Stomach (tissue), 19 donors: ENCODE measurements around the gene ARHGEF5. TPM values are rescaled to one million over a fixed set of nuclear protein-coding genes. Genes with fewer than 3 reads are reported as not detected.
"Not testable (repeated sequence)": the region's sequence is repeated elsewhere in the genome, so short reads cannot be mapped to it uniquely, and the experiment has no call there.

ENCODE experiments used
- DNase-seq, 2 donors: peaks; one replicate each; pipeline versions ENCODE4 v3.0.0 to v3.0.0-alpha.2; 2013 to 2019
- H3K27ac ChIP-seq, 5 donors: fragments of 200-600 bp in 4 of 5; sonication (generic) in 4 of 5; one replicate each; pipeline ENCODE4 v1.5.1; 2013 to 2019; ENCODE audit warnings: mild to moderate bottlenecking in 1 of 5, moderate library complexity in 1 of 5
- H3K27me3 ChIP-seq, 3 donors: fragments of 200-600 bp; sonication (generic); one replicate each; pipeline ENCODE4 v1.5.1; 2017 to 2019; ENCODE audit warnings: mixed run types in 1 of 3
- H3K36me3 ChIP-seq, 4 donors: fragments of 200-600 bp; sonication (generic); 1 replicate in 3 of 4; 2 replicates in 1 of 4; pipeline ENCODE4 v1.5.1; 2016 to 2019
- H3K4me1 ChIP-seq, 4 donors: fragments of 200-600 bp; sonication (generic); one replicate each; pipeline ENCODE4 v1.5.1; 2016 to 2019
- H3K4me3 ChIP-seq, 4 donors: fragments of 200-600 bp; sonication (generic) in 3 of 4; one replicate each; pipeline ENCODE4 v1.5.1; 2016 to 2019; ENCODE audit warnings: mild to moderate bottlenecking in 1 of 4
- H3K9me3 ChIP-seq, 4 donors: fragments of 200-600 bp; sonication (generic); one replicate each; pipeline ENCODE4 v1.5.1; 2016 to 2019
- WGBS, 5 donors: extraction: QIAGEN DNeasy Blood & Tissue Kit in 3 of 5; methylation state at CpG; one replicate each; pipeline versions ENCODE4 v1.1.5 to v1.1.7; 2013 to 2018; 5-methylcytosine and 5-hydroxymethylcytosine counted together
- intact Hi-C: fragments of 100-400 bp; cut with DNase I; formaldehyde crosslinking; loops from one replicate; pipeline ENCODE4 v1.15.1; 2023; ENCODE audit warnings: low total_unique reads
- long read RNA-seq, 10 donors: transcript quantifications; one replicate each; lab custom pipeline, GENCODE V29; 2026
- polyA plus RNA-seq, 3 donors: library from polyadenylated mRNA; stranded (reverse); fragments of 200-250 nt; gene quantifications; one replicate each; pipeline ENCODE4 v1.2.3, GENCODE V29; 2013
- total RNA-seq, 5 donors: library from RNA; depleted of rRNA; stranded (reverse); fragments of >200 nt; gene quantifications; one replicate each; pipeline versions ENCODE4 v1.1.0 to v1.2.3, GENCODE V29; 2014 to 2016
- donor health status: healthy with polysubstance abuse.
- donor health status: Bipolar disorder and iron deficiency.
- donor health status: healthy.

Gene ARHGEF5
- total RNA-seq (10 to 100 TPM in 4 of 5 donors, 1 to 10 TPM in 1; 9.4 to 92.1 (median 18.1) TPM), polyA plus RNA-seq (10 to 100 TPM; 11.0 to 14.1 (median 12.0) TPM)
- long read RNA-seq, donor 1, result 0 reads
- long read RNA-seq, donor 2, full-length matches to known transcripts, result 1 of 6 reads
- long read RNA-seq, donor 2, partial matches to known transcripts, result 5 of 6 reads
- long read RNA-seq, donor 2, other reads (novel, unspliced or antisense), result 0 of 6 reads
- long read RNA-seq, donor 3, result 0 reads
- long read RNA-seq, donor 4, result 0 reads
- long read RNA-seq, donor 5, result 0 reads
- long read RNA-seq, donor 6, result 0 reads
- long read RNA-seq, donor 7, result 0 reads
- long read RNA-seq, donor 8, result 0 reads
- long read RNA-seq, donor 9, result 0 reads
- long read RNA-seq, donor 10, result 0 reads

GRCh38 chr7:144355176-144355822, at the start of gene ARHGEF5:
Gene ARHGEF5, plus strand, starts transcription at chr7:144355402. Its CDS starts 7,268 bp downstream, at chr7:144362670.
- WGBS, 5 donors, result no CpG with 5 or more reads among the region's 50 CpGs
- H3K27ac ChIP-seq, H3K4me3 ChIP-seq, H3K36me3 ChIP-seq, intact Hi-C loops, H3K9me3 ChIP-seq, DNase-seq, H3K4me1 ChIP-seq, H3K27me3 ChIP-seq: not testable (repeated sequence)

GRCh38 chr7:144309702-144310101, 45.5 kb upstream of the ARHGEF5 start:
- H3K27ac ChIP-seq, intact Hi-C loops, H3K27me3 ChIP-seq, H3K36me3 ChIP-seq, H3K4me3 ChIP-seq, DNase-seq, H3K4me1 ChIP-seq, H3K9me3 ChIP-seq: not testable (repeated sequence)
- WGBS, 5 donors, result no CpG with 5 or more reads among the region's 2 CpGs

GRCh38 chr7:144311218-144311617, 44.0 kb upstream of the ARHGEF5 start:
- 89 to 100% methylated on average over 1 of the region's 2 CpGs; no CpG with 5 or more reads in 3 of the 5 donors for WGBS, 5 donors
- H3K27me3 ChIP-seq, DNase-seq, H3K4me3 ChIP-seq, H3K27ac ChIP-seq, H3K9me3 ChIP-seq, H3K36me3 ChIP-seq, H3K4me1 ChIP-seq, intact Hi-C loops: not testable (repeated sequence)

- H3K4me3 ChIP-seq, intact Hi-C loops, H3K27ac ChIP-seq, H3K36me3 ChIP-seq, H3K4me1 ChIP-seq, H3K9me3 ChIP-seq, DNase-seq, H3K27me3 ChIP-seq: not testable (repeated sequence)
- 82 to 92% methylated on average over 2 of the region's 2 CpGs; no CpG with 5 or more reads in 3 of the 5 donors for WGBS, 5 donors
Measured at GRCh38 chr7:144311872-144312469, 43.2 kb upstream of the ARHGEF5 start, which contains the start of gene OR2A1. Gene OR2A1, plus strand, starts transcription at chr7:144312419. Its CDS starts 5,706 bp downstream, at chr7:144318125.

GRCh38 chr7:144317537-144317936, 37.7 kb upstream of the ARHGEF5 start:
- WGBS, 5 donors, result 100% methylated on average over 1 of the region's 1 CpG; no CpG with 5 or more reads in 4 of the 5 donors
- H3K27ac ChIP-seq, intact Hi-C loops, H3K4me3 ChIP-seq, DNase-seq, H3K27me3 ChIP-seq, H3K36me3 ChIP-seq, H3K4me1 ChIP-seq, H3K9me3 ChIP-seq: not testable (repeated sequence)

GRCh38 chr7:144319547-144319946, 35.7 kb upstream of the ARHGEF5 start:
- H3K36me3 ChIP-seq, DNase-seq, H3K4me3 ChIP-seq, intact Hi-C loops, H3K9me3 ChIP-seq, H3K27me3 ChIP-seq, H3K4me1 ChIP-seq, H3K27ac ChIP-seq: not testable (repeated sequence)
- no CpG with 5 or more reads among the region's 2 CpGs for WGBS, 5 donors

GRCh38 chr7:144321677-144322206, 33.5 kb upstream of the ARHGEF5 start:
- 63 to 96% (median 80%) methylated on average over 1 of the region's 3 CpGs for WGBS, 5 donors
- H3K4me3 ChIP-seq, H3K9me3 ChIP-seq, intact Hi-C loops, DNase-seq, H3K4me1 ChIP-seq, H3K27ac ChIP-seq, H3K27me3 ChIP-seq, H3K36me3 ChIP-seq: not testable (repeated sequence)

- H3K9me3 ChIP-seq, H3K4me1 ChIP-seq, DNase-seq, H3K27me3 ChIP-seq, H3K27ac ChIP-seq, H3K36me3 ChIP-seq, intact Hi-C loops, H3K4me3 ChIP-seq: not testable (repeated sequence)
- WGBS, 5 donors, result 79 to 82% (median 81%) methylated on average over 2 to 3 of the region's 4 CpGs; no CpG with 5 or more reads in 2 of the 5 donors
Measured at GRCh38 chr7:144323359-144323758, 31.8 kb upstream of the ARHGEF5 start.

- H3K27me3 ChIP-seq, H3K9me3 ChIP-seq, H3K4me1 ChIP-seq, H3K36me3 ChIP-seq, H3K27ac ChIP-seq, intact Hi-C loops, H3K4me3 ChIP-seq, DNase-seq: not testable (repeated sequence)
- WGBS, 5 donors, result 90 to 100% (median 96%) methylated on average over 3 of the region's 5 CpGs
Measured at GRCh38 chr7:144325868-144326267, 29.3 kb upstream of the ARHGEF5 start.

- H3K27ac ChIP-seq, H3K9me3 ChIP-seq, H3K4me3 ChIP-seq, H3K36me3 ChIP-seq, H3K4me1 ChIP-seq, DNase-seq, H3K27me3 ChIP-seq, intact Hi-C loops: not testable (repeated sequence)
Measured at GRCh38 chr7:144330044-144330443, 25.2 kb upstream of the ARHGEF5 start.

- H3K9me3 ChIP-seq, H3K4me1 ChIP-seq, H3K4me3 ChIP-seq, H3K36me3 ChIP-seq, DNase-seq, H3K27ac ChIP-seq, H3K27me3 ChIP-seq, intact Hi-C loops: not testable (repeated sequence)
- 86 to 100% (median 95%) methylated on average over 1 to 4 of the region's 9 CpGs for WGBS, 5 donors
Measured at GRCh38 chr7:144331221-144331995, 23.8 kb upstream of the ARHGEF5 start.
